GM12878 (cell line): ENCODE measurements around the gene CTDP1. TPM values are rescaled to one million over a fixed set of nuclear protein-coding genes. Genes with fewer than 3 reads are reported as not detected.

Experiments
- ATAC-seq: fragments of 200-7000 bp; cut with Tn5 transposase; 3 replicates; pipeline ENCODE4 v1.9.1; 2020; ENCODE audit warnings: mild to moderate bottlenecking, moderate library complexity
- BruUV-seq: library from RNA; stranded (reverse); fragments of 400-500 nt; replicated peaks from 2 replicates; lab custom pipeline; 2021; lab: Mats Ljungman, UMichigan
- CTCF ChIA-PET: fragments of 300-600 bp; sonication (Branson Sonifier 250); formaldehyde crosslinking; extraction: SDS; loops from one replicate; lab custom pipeline; 2021; ENCODE audit warnings: inconsistent platforms; lab: Yijun Ruan, JAX
- POLR2A ChIA-PET: fragments of 350-600 bp; formaldehyde crosslinking; extraction: SDS; loops from one replicate; lab custom pipeline; 2021; ENCODE audit warnings: inconsistent platforms; lab: Charles Lee
- RAD21 ChIA-PET: fragments of 300-600 bp; sonication (Branson Sonifier 250); formaldehyde crosslinking; loops from one replicate; lab custom pipeline; 2023; ENCODE audit warnings: antibody characterized with exemption; ENCODE audit not compliant: unreplicated experiment; lab: Charles Lee
- SMC1A ChIA-PET: fragments of 300-600 bp; sonication (Branson Sonifier 250); formaldehyde crosslinking; loops from one replicate; lab custom pipeline; 2023; ENCODE audit not compliant: unreplicated experiment, uncharacterized antibody; lab: Charles Lee
- DNase-seq: peaks from one replicate; pipeline ENCODE4 v3.0.0-alpha.2; 2011; ENCODE audit warnings: low read depth, low spot score
- FAIRE-seq: peaks from 3 replicates; lab custom pipeline; 2011; peaks lifted over from hg19 to GRCh38; lab: Jason Lieb, UNC
- H2AFZ ChIP-seq: 2 replicates; pipeline ENCODE4 v1.6.0; 2011; ENCODE audit warnings: low read depth, low read length, control low read depth; ENCODE audit not compliant: control insufficient read depth
- H3K27ac ChIP-seq: 2 replicates; pipeline ENCODE4 v1.5.1; 2011; ENCODE audit warnings: control low read depth; ENCODE audit not compliant: control insufficient read depth, insufficient read depth
- H3K27me3 ChIP-seq, 2 experiments: replicated peaks in 1 of 2; 2 replicates each; pipeline versions ENCODE4 v1.6.0 to v1.6.1; 2011; ENCODE audit warnings: low read length in 1 of 2; ENCODE audit not compliant: control insufficient read depth in 2 of 2, insufficient read depth in 2 of 2
- H3K36me3 ChIP-seq, 2 experiments: 2 replicates each; pipeline ENCODE4 v1.5.1; 2011; ENCODE audit warnings: low read length in 1 of 2; ENCODE audit not compliant: control insufficient read depth in 2 of 2, insufficient read depth in 2 of 2
- H3K4me1 ChIP-seq: 2 replicates; pipeline ENCODE4 v1.6.1; 2011; ENCODE audit warnings: mild to moderate bottlenecking, low read length, moderate library complexity, mixed read lengths; ENCODE audit not compliant: control insufficient read depth, insufficient read depth
- H3K4me2 ChIP-seq: 2 replicates; pipeline ENCODE4 v1.6.0; 2011; ENCODE audit warnings: control low read depth; ENCODE audit not compliant: control insufficient read depth, insufficient read depth
- H3K4me3 ChIP-seq: fragments of 200-600 bp; sonication (generic); 2 replicates; pipeline ENCODE4 v1.5.1; 2016
- H3K79me2 ChIP-seq: 2 replicates; pipeline ENCODE4 v1.6.0; 2011; ENCODE audit warnings: low read length; ENCODE audit not compliant: control insufficient read depth, insufficient read depth
- H3K9ac ChIP-seq: 2 replicates; pipeline ENCODE4 v1.8.0; 2011; ENCODE audit warnings: low read length, control low read depth, mixed read lengths; ENCODE audit not compliant: control insufficient read depth, insufficient read depth
- H3K9me3 ChIP-seq: replicated peaks from 3 replicates; pipeline ENCODE4 v1.5.1; 2011; ENCODE audit warnings: mild to moderate bottlenecking, low read length; ENCODE audit not compliant: control insufficient read depth, insufficient read depth
- H4K20me1 ChIP-seq: 2 replicates; pipeline ENCODE4 v1.6.0; 2011; ENCODE audit not compliant: control insufficient read depth, insufficient read depth
- CEBPB ChIP-seq, 2 experiments: fragments of 150-350 bp in 1 of 2; IDR thresholded peaks; 2 replicates each; pipeline ENCODE4 v1.6.1; 2012 to 2014; ENCODE audit warnings: low read depth in 2 of 2, low read length in 2 of 2, borderline replicate concordance in 1 of 2, inconsistent platforms in 1 of 2
- EED ChIP-seq: sonication (generic); IDR thresholded peaks from 2 replicates; pipeline ENCODE4 v1.6.1; 2016; ENCODE audit warnings: antibody characterized with exemption, low read depth
- IRF5 ChIP-seq: fragments of 450-650 bp; IDR thresholded peaks from 2 replicates; pipeline ENCODE4 v1.6.1; 2017; ENCODE audit warnings: borderline replicate concordance
- NKRF ChIP-seq: fragments of 450-650 bp; conservative IDR thresholded peaks from 2 replicates; pipeline ENCODE4 v1.6.1; 2017; ENCODE audit warnings: mild to moderate bottlenecking, moderate library complexity
- WGBS: methylation state at CpG from one replicate; pipeline ENCODE4 v1.1.6; 2016; ENCODE audit warnings: low lambda C conversion rate; ENCODE audit not compliant: insufficient replicate concordance, insufficient coverage; ENCODE audit errors: missing lambda C conversion rate; 5-methylcytosine and 5-hydroxymethylcytosine counted together
- in situ Hi-C: fragments of 300-500 bp; cut with MboI; formaldehyde crosslinking; loops from 9 replicates; pipeline ENCODE4 v1.14.3; 2018; ENCODE audit warnings: mixed read lengths
- intact Hi-C: fragments of 100-400 bp; cut with micrococcal nuclease; formaldehyde crosslinking; loops from one replicate; pipeline ENCODE4 v1.14.2; 2022; ENCODE audit not compliant: unreplicated experiment
- polyA plus RNA-seq, 11 experiments: library from polyadenylated mRNA; depleted of rRNA in 4 of 11; unstranded in 6 of 11; stranded (reverse) in 5 of 11; fragments of >200 nt; fragmentation: Nextera tagmentation in 4 of 11; fragmentation: Illumina TruSeq in 1 of 11; extraction: Ambion mirVana in 4 of 11; extraction: Trizol in 1 of 11; gene quantifications; 1 replicate in 1 of 11; 2 replicates in 10 of 11; pipeline versions ENCODE4 v1.2.1 to v1.2.3, GENCODE V29; 2011 to 2016; ENCODE audit warnings: inconsistent platforms in 2 of 11, missing spikeins in 2 of 11, low read depth in 1 of 11
- total RNA-seq, 4 experiments: library from RNA; depleted of rRNA in 3 of 4; stranded (reverse); fragments of >200 nt in 3 of 4; fragmentation: Illumina TruSeq in 1 of 4; extraction: Trizol in 1 of 4; gene quantifications; 2 replicates each; pipeline versions ENCODE4 v1.2.1 to v1.2.3, GENCODE V29; 2013 to 2021

CTDP1 gene
- total and polyA plus RNA-seq, 10 of the 15 experiments (the other 5 are each of a cell fraction or from before 2014, with no cell fraction given) = 0.32 to 31.3 (median 8.8) TPM

GRCh38 chr18:79634593-79635426, 44.8 kb upstream of the CTDP1 start (continued):
- TF ChIP-seq NKRF (no peak), CEBPB (IDR thresholded peaks at IDR 0.05; ENCODE audit: borderline replicate concordance in 1 of 2, low read depth in 2 of 2, low read length in 2 of 2) (no peak), IRF5 (no peak)
- TF ChIP-seq, all 136 proteins: peak for 0

GRCh38 chr18:79635427-79635726, 44.2 kb upstream of the CTDP1 start:
- SMC1A ChIA-PET = no interaction called here
- Histone ChIP-seq H3K79me2 (no peaks in the 10 kb centered on the region), H3K27me3 (no peaks in the 10 kb centered on the region), H3K36me3 (no peaks in the 10 kb centered on the region), H3K4me2 (no peak overlapping the region), H3K9ac (no peak overlapping the region), H2AFZ (no peak overlapping the region), H3K9me3 (no peaks in the 10 kb centered on the region; the same call in 2 of the 3 replicates), H3K4me1 (no peaks in the 10 kb centered on the region), H3K4me3 (no peak overlapping the region), H3K27ac (no peak overlapping the region), H4K20me1 (no peaks in the 10 kb centered on the region)
- CTCF ChIA-PET = no interaction called here
- no peak for DNase-seq
- intact Hi-C loops = no loop called here
- no peak for FAIRE-seq
- in situ Hi-C loops = no loop called here
- no TSS peak for BruUV-seq
- WGBS = 92% methylated on average over 15 of the region's 15 CpGs
- TF ChIP-seq EED = no peak
- ATAC-seq = no peak
- RAD21 ChIA-PET = no interaction called here
- POLR2A ChIA-PET = no interaction called here
